Gastroesophageal sphincter (tissue), 3 donors: ENCODE results near the gene OR4C6.

Experiments used
- POLR2AphosphoS5 ChIP-seq: sonication (generic); formaldehyde crosslinking; IDR thresholded peaks from one replicate; pipeline ENCODE4 v1.6.1; 2017; ENCODE audit warnings: antibody characterized with exemption
- TF ChIP-seq, protein P1 (sequence below), 4 experiments: fragments of 200-600 bp in 2 of 4; fragments of 450-650 bp in 2 of 4; sonication (generic) in 1 of 4; IDR thresholded peaks; one replicate each; pipeline ENCODE4 v1.5.1; 2017 to 2019; ENCODE audit warnings: antibody characterized with exemption in 4 of 4, mild to moderate bottlenecking in 2 of 4, moderate library complexity in 2 of 4

DNA sequence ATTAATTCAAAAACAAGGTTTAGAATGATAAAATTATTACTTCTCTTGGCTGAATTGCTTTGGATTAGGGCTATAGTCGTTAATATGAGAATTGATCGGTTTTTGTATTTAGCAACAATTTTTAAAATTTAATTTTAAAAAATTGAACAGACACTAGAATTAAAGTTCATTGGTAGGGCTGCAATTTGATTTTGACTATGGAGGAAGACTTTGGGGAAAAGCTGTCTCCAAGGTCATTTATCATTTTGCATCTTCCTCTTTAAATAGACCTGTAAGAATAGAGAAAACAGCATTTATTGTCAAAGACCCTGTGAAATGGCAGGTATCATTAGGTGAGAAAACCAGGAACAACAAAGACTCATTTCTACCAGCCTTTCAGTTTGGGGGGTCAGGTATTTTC, 14.0 kb upstream of the OR4C6 start, which contains the start of gene OR4S2:
- no peak for TF ChIP-seq POLR2AphosphoS5
- TF ChIP-seq, protein P1, sequence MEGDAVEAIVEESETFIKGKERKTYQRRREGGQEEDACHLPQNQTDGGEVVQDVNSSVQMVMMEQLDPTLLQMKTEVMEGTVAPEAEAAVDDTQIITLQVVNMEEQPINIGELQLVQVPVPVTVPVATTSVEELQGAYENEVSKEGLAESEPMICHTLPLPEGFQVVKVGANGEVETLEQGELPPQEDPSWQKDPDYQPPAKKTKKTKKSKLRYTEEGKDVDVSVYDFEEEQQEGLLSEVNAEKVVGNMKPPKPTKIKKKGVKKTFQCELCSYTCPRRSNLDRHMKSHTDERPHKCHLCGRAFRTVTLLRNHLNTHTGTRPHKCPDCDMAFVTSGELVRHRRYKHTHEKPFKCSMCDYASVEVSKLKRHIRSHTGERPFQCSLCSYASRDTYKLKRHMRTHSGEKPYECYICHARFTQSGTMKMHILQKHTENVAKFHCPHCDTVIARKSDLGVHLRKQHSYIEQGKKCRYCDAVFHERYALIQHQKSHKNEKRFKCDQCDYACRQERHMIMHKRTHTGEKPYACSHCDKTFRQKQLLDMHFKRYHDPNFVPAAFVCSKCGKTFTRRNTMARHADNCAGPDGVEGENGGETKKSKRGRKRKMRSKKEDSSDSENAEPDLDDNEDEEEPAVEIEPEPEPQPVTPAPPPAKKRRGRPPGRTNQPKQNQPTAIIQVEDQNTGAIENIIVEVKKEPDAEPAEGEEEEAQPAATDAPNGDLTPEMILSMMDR (IDR thresholded peaks at IDR 0.05) = no peak
